Measurements from ENCODE around the gene ZNF22.

Gene ZNF22

GRCh38 chr10:44961230-44961571 is 39.5 kb upstream of the ZNF22 start:
- Mint-ChIP-seq H3K4me3 (no peak overlapping the region), H3K9me3 (no peaks in the 10 kb centered on the region), H3K27ac (no peak overlapping the region), H3K4me1 (ENCODE audit: low read depth) (peaks cover 59% of the 10 kb centered on the region), H3K27me3 (no peaks in the 10 kb centered on the region), H3K36me3 (ENCODE audit: low read depth) (peaks cover 7% of the 10 kb centered on the region)

- Mint-ChIP-seq H3K27me3 (no peaks in the 10 kb centered on the region), H3K4me1 (ENCODE audit: low read depth) (peaks cover 68% of the 10 kb centered on the region), H3K27ac (no peak overlapping the region), H3K36me3 (ENCODE audit: low read depth) (no peaks in the 10 kb centered on the region), H3K9me3 (no peaks in the 10 kb centered on the region), H3K4me3 (no peak overlapping the region)
Measured at GRCh38 chr10:44961931-44962750, 38.6 kb upstream of the ZNF22 start.

- Mint-ChIP-seq H3K4me3 (no peak overlapping the region), H3K36me3 (ENCODE audit: low read depth) (no peaks in the 10 kb centered on the region), H3K4me1 (ENCODE audit: low read depth) (peaks cover 72% of the 10 kb centered on the region), H3K9me3 (no peaks in the 10 kb centered on the region), H3K27ac (no peak overlapping the region), H3K27me3 (no peaks in the 10 kb centered on the region)
Measured at GRCh38 chr10:44962870-44963738, 37.6 kb upstream of the ZNF22 start.

GRCh38 chr10:44963772-44964633 is 36.7 kb upstream of the ZNF22 start:
- H3K36me3 Mint-ChIP-seq (ENCODE audit: low read depth), result no peaks in the 10 kb centered on the region
- no peak overlapping the region for H3K27ac Mint-ChIP-seq
- H3K4me1 Mint-ChIP-seq (ENCODE audit: low read depth), result peaks cover 72% of the 10 kb centered on the region
- H3K9me3 Mint-ChIP-seq, result no peaks in the 10 kb centered on the region
- H3K27me3 Mint-ChIP-seq, result no peaks in the 10 kb centered on the region
- H3K4me3 Mint-ChIP-seq, result no peak overlapping the region

- H3K4me3 Mint-ChIP-seq, result no peak overlapping the region
- peaks cover 76% of the 10 kb centered on the region for H3K4me1 Mint-ChIP-seq (ENCODE audit: low read depth)
- peak overlapping the region; percentile 27 for H3K27ac Mint-ChIP-seq
- H3K36me3 Mint-ChIP-seq (ENCODE audit: low read depth), result no peaks in the 10 kb centered on the region
- no peaks in the 10 kb centered on the region for H3K9me3 Mint-ChIP-seq
- H3K27me3 Mint-ChIP-seq, result no peaks in the 10 kb centered on the region
Measured at GRCh38 chr10:44965104-44965503, 35.6 kb upstream of the ZNF22 start.

- Mint-ChIP-seq H3K4me3 (peak overlapping the region; percentile 19), H3K4me1 (ENCODE audit: low read depth) (peaks cover 70% of the 10 kb centered on the region), H3K9me3 (no peaks in the 10 kb centered on the region), H3K27me3 (no peaks in the 10 kb centered on the region), H3K27ac (peak overlapping the region; percentile 76), H3K36me3 (ENCODE audit: low read depth) (no peaks in the 10 kb centered on the region)
Measured at GRCh38 chr10:44965651-44966097, 35.0 kb upstream of the ZNF22 start.

- Mint-ChIP-seq H3K9me3 (no peaks in the 10 kb centered on the region), H3K4me1 (ENCODE audit: low read depth) (peaks cover 65% of the 10 kb centered on the region), H3K4me3 (peak overlapping the region; percentile 19), H3K27me3 (no peaks in the 10 kb centered on the region), H3K36me3 (ENCODE audit: low read depth) (no peaks in the 10 kb centered on the region), H3K27ac (peak overlapping the region; percentile 76)
Measured at GRCh38 chr10:44966129-44966815, 34.5 kb upstream of the ZNF22 start.

- Mint-ChIP-seq H3K27me3 (no peaks in the 10 kb centered on the region), H3K4me1 (ENCODE audit: low read depth) (peaks cover 65% of the 10 kb centered on the region), H3K36me3 (ENCODE audit: low read depth) (no peaks in the 10 kb centered on the region), H3K27ac (peak overlapping the region; percentile 76), H3K4me3 (no peak overlapping the region), H3K9me3 (no peaks in the 10 kb centered on the region)
Measured at GRCh38 chr10:44966816-44967509, 33.8 kb upstream of the ZNF22 start.

- no peaks in the 10 kb centered on the region for H3K27me3 Mint-ChIP-seq
- H3K36me3 Mint-ChIP-seq (ENCODE audit: low read depth), result no peaks in the 10 kb centered on the region
- H3K27ac Mint-ChIP-seq, result peak overlapping the region; percentile 69
- H3K4me3 Mint-ChIP-seq, result no peak overlapping the region
- peaks cover 63% of the 10 kb centered on the region for H3K4me1 Mint-ChIP-seq (ENCODE audit: low read depth)
- no peaks in the 10 kb centered on the region for H3K9me3 Mint-ChIP-seq
Measured at GRCh38 chr10:44967616-44968015, 33.1 kb upstream of the ZNF22 start.

GRCh38 chr10:44968091-44968490 is 32.6 kb upstream of the ZNF22 start:
- peaks cover 60% of the 10 kb centered on the region for H3K4me1 Mint-ChIP-seq (ENCODE audit: low read depth)
- H3K9me3 Mint-ChIP-seq, result no peaks in the 10 kb centered on the region
- peak overlapping the region; percentile 69 for H3K27ac Mint-ChIP-seq
- no peaks in the 10 kb centered on the region for H3K27me3 Mint-ChIP-seq
- H3K4me3 Mint-ChIP-seq, result no peak overlapping the region
- no peaks in the 10 kb centered on the region for H3K36me3 Mint-ChIP-seq (ENCODE audit: low read depth)

- H3K9me3 Mint-ChIP-seq, result no peaks in the 10 kb centered on the region
- no peaks in the 10 kb centered on the region for H3K27me3 Mint-ChIP-seq
- H3K27ac Mint-ChIP-seq, result peak overlapping the region; percentile 69
- H3K4me1 Mint-ChIP-seq (ENCODE audit: low read depth), result peaks cover 65% of the 10 kb centered on the region
- H3K4me3 Mint-ChIP-seq, result peak overlapping the region; percentile 11
- H3K36me3 Mint-ChIP-seq (ENCODE audit: low read depth), result no peaks in the 10 kb centered on the region
Measured at GRCh38 chr10:44968500-44969400, 32.0 kb upstream of the ZNF22 start.

GRCh38 chr10:44969854-44970253 is 30.9 kb upstream of the ZNF22 start:
- Mint-ChIP-seq H3K4me3 (no peak overlapping the region), H3K36me3 (ENCODE audit: low read depth) (no peaks in the 10 kb centered on the region), H3K27me3 (no peaks in the 10 kb centered on the region), H3K4me1 (ENCODE audit: low read depth) (peaks cover 65% of the 10 kb centered on the region), H3K9me3 (no peaks in the 10 kb centered on the region), H3K27ac (no peak overlapping the region)

- Mint-ChIP-seq H3K4me3 (no peak overlapping the region), H3K4me1 (ENCODE audit: low read depth) (peaks cover 57% of the 10 kb centered on the region), H3K36me3 (ENCODE audit: low read depth) (no peaks in the 10 kb centered on the region), H3K27ac (no peak overlapping the region), H3K9me3 (no peaks in the 10 kb centered on the region), H3K27me3 (no peaks in the 10 kb centered on the region)
Measured at GRCh38 chr10:44970812-44971395, 29.8 kb upstream of the ZNF22 start.

Measured in stimulated activated naive CD8-positive, alpha-beta T cell treated with anti-CD3 and anti-CD28 coated beads, Interleukin-15, Interleukin-2, amounts not matched to agents 100 ng/mL and 50 ng/mL, for 24 hours (primary cell).